ENCODE data around the gene ARHGAP8. TPM values are rescaled to one million over a fixed set of nuclear protein-coding genes. Genes with fewer than 3 reads are reported as not detected.
"Not testable (repeated sequence)": the region's sequence is repeated elsewhere in the genome, so short reads cannot be mapped to it uniquely, and the experiment has no call there.

Gene ARHGAP8
- total and polyA plus RNA-seq, 4 donors: 0.69 to 8.5 (median 3.4) TPM

DNA sequence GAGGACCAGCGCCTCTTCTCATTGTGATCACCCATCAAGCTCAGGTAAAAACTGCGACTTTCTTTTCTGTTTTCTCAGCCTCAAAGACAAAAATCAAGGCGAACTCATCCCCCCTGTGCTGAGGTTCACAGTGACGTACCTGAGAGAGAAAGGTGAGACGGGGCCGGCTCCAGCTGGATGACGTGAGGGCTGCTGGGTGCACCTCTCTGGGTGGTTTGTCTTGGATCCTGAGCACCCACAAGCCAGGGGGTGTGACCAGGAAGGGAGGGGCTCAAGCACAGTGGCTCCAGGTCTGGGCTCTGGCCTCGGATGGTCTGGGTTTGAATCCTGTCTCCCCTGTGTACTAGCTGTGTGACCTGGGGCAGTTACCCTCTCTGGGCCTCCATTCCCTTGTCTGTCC is 92.8 kb downstream of the ARHGAP8 start:
- Histone ChIP-seq H3K27me3 (ENCODE audit: control insufficient read depth, insufficient read depth, low read length) (no peaks in the 10 kb centered on the region), H3K9me3 (ENCODE audit: control insufficient read depth, insufficient read depth, low read length) (no peaks in the 10 kb centered on the region), H3K27ac (ENCODE audit: low read depth, low read length) (no peak overlapping the region), H3K4me3 (ENCODE audit: low read depth, low read length) (no peak overlapping the region), H3K36me3 (ENCODE audit: control insufficient read depth, insufficient read depth, low read length) (peaks cover 7% of the 10 kb centered on the region), H3K4me1 (ENCODE audit: control insufficient read depth, insufficient read depth, low read length) (peaks cover 19% of the 10 kb centered on the region)
- WGBS (ENCODE audit: insufficient coverage): 96% methylated on average over 8 of the region's 8 CpGs
- DNase-seq (ENCODE audit: low read depth in 4 of 6, low spot score in 6 of 6): no peak

DNA sequence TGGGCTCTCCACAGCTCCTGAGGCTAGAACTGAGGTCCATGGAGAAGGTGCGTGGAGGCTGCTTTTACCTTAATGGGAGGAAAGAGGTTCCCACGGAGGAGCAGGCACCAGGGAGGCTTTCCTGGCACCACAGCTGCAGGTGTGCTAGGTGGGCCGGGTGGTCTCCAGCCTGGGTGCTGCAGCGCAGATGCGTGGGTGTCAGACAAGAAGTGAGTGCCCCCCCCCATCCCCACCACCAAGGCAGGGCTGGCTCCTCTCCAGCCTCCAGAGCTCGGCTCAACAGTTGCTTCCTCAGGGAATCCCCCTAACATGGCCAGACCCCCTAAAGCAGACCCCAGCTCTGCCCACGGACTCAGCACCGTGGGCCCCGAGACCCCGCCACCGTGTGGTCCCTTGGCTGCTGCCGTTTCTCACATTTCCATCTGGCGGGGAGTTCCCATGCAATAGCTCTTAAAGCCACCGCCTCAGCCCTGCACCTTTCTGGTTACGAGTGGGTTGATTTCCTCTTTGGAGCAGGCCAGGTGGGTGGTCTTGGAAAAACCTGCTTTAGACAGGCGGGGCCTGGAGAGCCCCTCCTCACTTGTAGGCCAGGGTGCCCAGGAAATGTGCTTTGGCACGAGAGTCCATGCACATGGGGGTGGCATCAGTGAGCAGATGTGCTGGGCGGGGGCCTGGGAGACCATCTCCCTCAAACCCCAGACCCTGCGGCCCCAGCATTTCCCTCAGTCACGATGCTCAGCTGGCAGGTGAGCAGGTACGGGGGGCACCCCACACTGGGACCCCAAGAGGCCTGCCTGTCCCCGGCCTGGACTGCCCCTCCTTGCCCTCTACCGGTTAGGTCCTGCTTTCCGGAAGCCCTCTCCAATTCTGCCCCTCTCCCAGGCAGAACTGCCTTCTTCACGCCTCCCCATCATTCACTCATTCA is 93.7 kb downstream of the ARHGAP8 start:
- Histone ChIP-seq H3K4me1 (ENCODE audit: control insufficient read depth, insufficient read depth, low read length) (peaks cover 19% of the 10 kb centered on the region), H3K27ac (ENCODE audit: low read depth, low read length) (no peak overlapping the region), H3K27me3 (ENCODE audit: control insufficient read depth, insufficient read depth, low read length) (no peaks in the 10 kb centered on the region), H3K9me3 (ENCODE audit: control insufficient read depth, insufficient read depth, low read length) (no peaks in the 10 kb centered on the region), H3K36me3 (ENCODE audit: control insufficient read depth, insufficient read depth, low read length) (peaks cover 7% of the 10 kb centered on the region), H3K4me3 (ENCODE audit: low read depth, low read length) (no peak overlapping the region)
- WGBS (ENCODE audit: insufficient coverage): 86% methylated on average over 21 of the region's 25 CpGs
- no peak for DNase-seq (ENCODE audit: low read depth in 4 of 6, low spot score in 6 of 6)

DNA sequence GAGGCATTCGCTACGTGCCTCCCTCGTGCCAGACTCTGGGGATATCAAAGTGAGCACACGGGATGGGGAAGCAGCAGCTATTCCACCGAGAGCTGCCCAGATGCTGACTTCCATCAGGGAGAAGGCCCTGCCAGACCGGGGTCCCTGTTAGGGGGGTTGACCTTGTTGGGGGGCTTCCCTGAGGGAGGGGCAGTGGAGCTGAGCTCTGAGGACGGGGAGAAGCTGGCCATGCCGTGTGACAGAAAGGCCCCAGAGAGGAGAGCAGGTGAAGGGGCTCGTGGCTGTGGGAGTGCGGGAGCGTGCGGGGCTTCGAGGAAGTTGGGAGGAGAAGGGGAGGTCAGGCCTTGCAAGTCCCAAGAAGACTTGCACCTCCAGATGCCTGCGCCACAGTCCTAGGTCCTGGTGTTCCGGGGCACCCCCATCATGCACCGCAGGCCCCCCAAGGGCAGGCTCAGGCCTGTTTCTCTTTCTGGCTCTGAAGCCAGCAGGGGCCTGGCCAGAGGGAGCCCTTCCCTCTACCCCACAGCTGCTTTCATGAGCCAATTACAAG is 94.4 kb downstream of the ARHGAP8 start:
- Histone ChIP-seq H3K36me3 (ENCODE audit: control insufficient read depth, insufficient read depth, low read length) (peaks cover 7% of the 10 kb centered on the region), H3K9me3 (ENCODE audit: control insufficient read depth, insufficient read depth, low read length) (no peaks in the 10 kb centered on the region), H3K4me1 (ENCODE audit: control insufficient read depth, insufficient read depth, low read length) (peaks cover 19% of the 10 kb centered on the region), H3K4me3 (ENCODE audit: low read depth, low read length) (no peak overlapping the region), H3K27me3 (ENCODE audit: control insufficient read depth, insufficient read depth, low read length) (no peaks in the 10 kb centered on the region), H3K27ac (ENCODE audit: low read depth, low read length) (no peak overlapping the region)
- DNase-seq (ENCODE audit: low read depth in 4 of 6, low spot score in 6 of 6): no peak
- 69% methylated on average over 15 of the region's 16 CpGs for WGBS (ENCODE audit: insufficient coverage)

- WGBS (ENCODE audit: insufficient coverage): 61% methylated on average over 4 of the region's 4 CpGs
- Histone ChIP-seq H3K9me3 (ENCODE audit: control insufficient read depth, insufficient read depth, low read length) (no peaks in the 10 kb centered on the region), H3K4me3 (ENCODE audit: low read depth, low read length) (no peak overlapping the region), H3K4me1 (ENCODE audit: control insufficient read depth, insufficient read depth, low read length) (peaks cover 19% of the 10 kb centered on the region), H3K36me3 (ENCODE audit: control insufficient read depth, insufficient read depth, low read length) (peaks cover 7% of the 10 kb centered on the region), H3K27ac (ENCODE audit: low read depth, low read length) (no peak overlapping the region), H3K27me3 (ENCODE audit: control insufficient read depth, insufficient read depth, low read length) (no peaks in the 10 kb centered on the region)
- no peak for DNase-seq (ENCODE audit: low read depth in 4 of 6, low spot score in 6 of 6)
Observed at GRCh38 chr22:44847380-44847779, 95.0 kb downstream of the ARHGAP8 start.

DNA sequence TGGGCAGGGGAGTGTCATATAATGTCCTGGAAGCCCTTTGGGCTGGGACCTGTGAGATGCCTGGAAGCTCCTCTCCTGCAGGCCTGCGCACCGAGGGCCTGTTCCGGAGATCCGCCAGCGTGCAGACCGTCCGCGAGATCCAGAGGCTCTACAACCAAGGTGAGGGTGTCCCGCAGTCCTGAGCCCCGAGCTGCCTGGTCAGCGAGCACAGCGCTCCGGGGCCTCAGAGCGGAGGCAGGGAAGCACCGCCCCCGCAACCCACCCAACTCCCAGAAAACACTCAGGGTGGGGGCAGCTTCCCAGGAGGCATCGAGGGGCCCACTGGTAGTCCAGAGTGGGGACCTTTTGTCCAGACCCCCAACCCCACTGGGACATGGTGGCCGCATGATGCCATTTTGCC is 95.5 kb downstream of the ARHGAP8 start:
- H3K27ac ChIP-seq (ENCODE audit: low read depth, low read length): no peak overlapping the region
- DNase-seq (ENCODE audit: low read depth in 4 of 6, low spot score in 6 of 6): no peak
- WGBS (ENCODE audit: insufficient coverage): 95% methylated on average over 14 of the region's 18 CpGs
- H3K27me3 ChIP-seq (ENCODE audit: control insufficient read depth, insufficient read depth, low read length): no peaks in the 10 kb centered on the region
- H3K36me3 ChIP-seq (ENCODE audit: control insufficient read depth, insufficient read depth, low read length): peaks cover 7% of the 10 kb centered on the region
- H3K4me3 ChIP-seq (ENCODE audit: low read depth, low read length): no peak overlapping the region
- no peaks in the 10 kb centered on the region for H3K9me3 ChIP-seq (ENCODE audit: control insufficient read depth, insufficient read depth, low read length)
- peaks cover 19% of the 10 kb centered on the region for H3K4me1 ChIP-seq (ENCODE audit: control insufficient read depth, insufficient read depth, low read length)

DNA sequence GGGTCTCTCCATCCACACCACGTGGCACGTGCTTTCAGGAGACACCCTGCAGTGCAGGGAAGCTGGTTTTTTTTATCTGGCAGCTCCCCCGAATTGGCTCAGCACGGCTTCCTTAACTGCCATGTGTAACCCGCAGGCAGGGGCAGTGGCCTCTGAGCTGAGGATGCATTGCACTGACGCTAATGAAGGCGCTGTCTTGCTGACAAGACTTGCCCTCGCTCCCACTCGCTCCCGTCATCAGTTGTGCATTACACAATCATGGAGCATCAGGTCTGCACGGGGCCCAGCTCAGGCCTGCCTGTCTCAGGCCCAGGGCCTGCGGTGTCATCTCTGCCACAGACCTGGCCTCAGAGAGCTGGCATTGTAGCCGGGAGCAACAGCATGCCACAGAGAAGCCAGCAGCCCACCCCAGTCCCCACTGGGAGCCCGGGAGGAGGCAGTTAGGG is 95.9 kb downstream of the ARHGAP8 start:
- no peaks in the 10 kb centered on the region for H3K27me3 ChIP-seq (ENCODE audit: control insufficient read depth, insufficient read depth, low read length)
- no peaks in the 10 kb centered on the region for H3K9me3 ChIP-seq (ENCODE audit: control insufficient read depth, insufficient read depth, low read length)
- WGBS (ENCODE audit: insufficient coverage): 69% methylated on average over 12 of the region's 14 CpGs
- no peak overlapping the region for H3K4me3 ChIP-seq (ENCODE audit: low read depth, low read length)
- peaks cover 7% of the 10 kb centered on the region for H3K36me3 ChIP-seq (ENCODE audit: control insufficient read depth, insufficient read depth, low read length)
- H3K27ac ChIP-seq (ENCODE audit: low read depth, low read length): no peak overlapping the region
- no peak for DNase-seq (ENCODE audit: low read depth in 4 of 6, low spot score in 6 of 6)
- H3K4me1 ChIP-seq (ENCODE audit: control insufficient read depth, insufficient read depth, low read length): peaks cover 19% of the 10 kb centered on the region

DNA sequence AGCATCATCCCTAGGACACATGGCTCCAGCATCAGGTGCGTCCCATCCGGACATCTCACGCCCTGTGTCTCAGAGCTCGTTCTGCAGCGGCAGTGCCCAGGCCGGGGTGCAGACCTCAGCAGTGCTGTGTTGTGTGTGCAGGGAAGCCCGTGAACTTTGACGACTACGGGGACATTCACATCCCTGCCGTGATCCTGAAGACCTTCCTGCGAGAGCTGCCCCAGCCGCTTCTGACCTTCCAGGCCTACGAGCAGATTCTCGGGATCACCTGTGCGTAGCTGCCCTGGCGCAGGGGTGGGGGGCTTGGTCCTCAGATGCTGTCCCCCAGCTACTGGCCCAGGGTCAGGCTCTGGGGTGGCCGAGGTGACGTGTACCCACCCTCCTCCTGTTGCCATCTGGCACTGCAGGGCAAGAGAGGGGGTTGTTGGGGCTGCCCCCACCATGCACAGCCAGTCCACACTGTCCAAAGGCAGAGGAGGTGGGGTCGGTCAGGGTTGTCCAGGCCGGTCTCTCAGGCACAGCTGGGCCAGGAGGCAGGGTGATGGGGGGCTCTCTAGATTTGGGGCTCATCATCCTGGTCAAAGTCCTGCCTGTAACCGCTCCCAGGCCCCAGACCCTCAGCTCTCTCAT is 96.5 kb downstream of the ARHGAP8 start:
- peaks cover 7% of the 10 kb centered on the region for H3K36me3 ChIP-seq (ENCODE audit: control insufficient read depth, insufficient read depth, low read length)
- no peaks in the 10 kb centered on the region for H3K27me3 ChIP-seq (ENCODE audit: control insufficient read depth, insufficient read depth, low read length)
- peaks cover 19% of the 10 kb centered on the region for H3K4me1 ChIP-seq (ENCODE audit: control insufficient read depth, insufficient read depth, low read length)
- no peak overlapping the region for H3K4me3 ChIP-seq (ENCODE audit: low read depth, low read length)
- no peak overlapping the region for H3K27ac ChIP-seq (ENCODE audit: low read depth, low read length)
- WGBS (ENCODE audit: insufficient coverage): 92% methylated on average over 15 of the region's 21 CpGs
- no peaks in the 10 kb centered on the region for H3K9me3 ChIP-seq (ENCODE audit: control insufficient read depth, insufficient read depth, low read length)
- DNase-seq (ENCODE audit: low read depth in 4 of 6, low spot score in 6 of 6): no peak

- Histone ChIP-seq H3K9me3 (ENCODE audit: control insufficient read depth, insufficient read depth, low read length) (no peaks in the 10 kb centered on the region), H3K27ac (ENCODE audit: low read depth, low read length) (no peak overlapping the region), H3K36me3 (ENCODE audit: control insufficient read depth, insufficient read depth, low read length) (peaks cover 6% of the 10 kb centered on the region), H3K4me1 (ENCODE audit: control insufficient read depth, insufficient read depth, low read length) (peaks cover 19% of the 10 kb centered on the region), H3K4me3 (ENCODE audit: low read depth, low read length) (no peak overlapping the region), H3K27me3 (ENCODE audit: control insufficient read depth, insufficient read depth, low read length) (no peaks in the 10 kb centered on the region)
- DNase-seq (ENCODE audit: low read depth in 4 of 6, low spot score in 6 of 6): no peak
- no CpG with 5 or more reads among the region's 6 CpGs for WGBS (ENCODE audit: insufficient coverage)
Observed at GRCh38 chr22:44850946-44851345, 98.6 kb downstream of the ARHGAP8 start.

DNA sequence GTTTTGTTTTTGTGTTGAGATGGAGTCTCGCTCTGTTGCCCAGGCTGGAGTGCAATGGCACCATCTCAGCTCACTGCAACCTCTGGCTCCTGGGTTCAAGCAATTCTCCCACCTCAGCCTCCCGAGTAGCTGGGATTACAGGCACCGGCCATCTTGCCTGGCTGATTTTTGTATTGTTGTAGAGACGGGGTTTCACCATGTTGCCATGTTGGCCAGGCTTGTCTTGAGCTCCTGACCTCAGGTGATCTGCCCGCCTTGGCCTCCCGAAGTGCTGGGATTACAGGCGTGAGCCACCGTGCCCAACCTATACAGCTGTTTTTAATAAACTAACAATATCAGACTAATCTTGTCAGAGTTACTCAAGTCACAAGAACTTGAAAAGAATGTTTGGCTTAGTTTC is 102.3 kb downstream of the ARHGAP8 start:
- DNase-seq (ENCODE audit: low read depth in 4 of 6, low spot score in 6 of 6); H3K9me3 ChIP-seq (ENCODE audit: control insufficient read depth, insufficient read depth, low read length); H3K4me3 ChIP-seq (ENCODE audit: low read depth, low read length); H3K27ac ChIP-seq (ENCODE audit: low read depth, low read length); H3K27me3 ChIP-seq (ENCODE audit: control insufficient read depth, insufficient read depth, low read length); H3K36me3 ChIP-seq (ENCODE audit: control insufficient read depth, insufficient read depth, low read length); H3K4me1 ChIP-seq (ENCODE audit: control insufficient read depth, insufficient read depth, low read length): not testable (repeated sequence)
- 96% methylated on average over 5 of the region's 8 CpGs for WGBS (ENCODE audit: insufficient coverage)
